Epithelial cell of proximal tubule (primary cell): ENCODE data around the gene SOX18. TPM values are rescaled to one million over a fixed set of nuclear protein-coding genes. Genes with fewer than 3 reads are reported as not detected.
"Not testable (repeated sequence)": the region's sequence is repeated elsewhere in the genome, so short reads cannot be mapped to it uniquely, and the experiment has no call there.

Experiments used
- DNase-seq: peaks from one replicate; pipeline ENCODE4 v3.0.0-alpha.2; 2011; ENCODE audit warnings: low read depth
- H3K4me3 ChIP-seq: 2 replicates; pipeline ENCODE4 v1.5.1; 2011; ENCODE audit warnings: low read depth, mild to moderate bottlenecking, low read length
- CTCF ChIP-seq: conservative IDR thresholded peaks from 2 replicates; pipeline ENCODE4 v1.5.1; 2012; ENCODE audit warnings: low read depth, mild to moderate bottlenecking, low read length
- total RNA-seq: library from RNA; depleted of rRNA; stranded (reverse); fragments of >200 nt; gene quantifications from 2 replicates; pipeline ENCODE4 v1.2.3, GENCODE V29; 2015

SOX18 gene
- total RNA-seq, 1 donor from 2014 or later, result not detected

- no peak overlapping the region for H3K4me3 ChIP-seq
- TF ChIP-seq CTCF, result no peak
Observed at GRCh38 chr20:64092258-64093012, 43.0 kb upstream of the SOX18 start.

DNA sequence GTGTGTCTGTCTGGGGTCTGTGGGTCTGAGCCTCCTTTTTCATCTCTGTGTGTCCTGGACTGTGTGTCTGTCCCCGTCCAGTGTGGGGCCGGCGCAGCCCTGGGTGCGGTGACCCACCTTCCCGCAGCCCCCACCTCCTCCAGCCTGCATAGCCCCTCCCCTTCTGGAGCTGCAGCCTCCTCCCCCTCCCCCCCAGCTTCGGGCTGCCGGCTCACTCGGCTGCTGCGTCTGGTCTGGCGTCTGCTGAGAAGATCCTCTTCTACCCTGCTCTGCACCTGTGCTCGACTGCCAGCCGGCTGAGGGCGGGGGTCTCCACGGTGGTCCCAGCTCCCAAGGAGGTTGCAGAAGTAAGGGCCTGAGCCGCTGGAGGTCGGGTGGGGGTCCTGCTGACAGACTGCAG, 42.3 kb upstream of the SOX18 start:
- DNase-seq, result no peak
- TF ChIP-seq CTCF, result no peak
- no peak overlapping the region for H3K4me3 ChIP-seq

More at GRCh38 chr20:64092258-64093012, 43.0 kb upstream of the SOX18 start:
- no peak for DNase-seq

DNA sequence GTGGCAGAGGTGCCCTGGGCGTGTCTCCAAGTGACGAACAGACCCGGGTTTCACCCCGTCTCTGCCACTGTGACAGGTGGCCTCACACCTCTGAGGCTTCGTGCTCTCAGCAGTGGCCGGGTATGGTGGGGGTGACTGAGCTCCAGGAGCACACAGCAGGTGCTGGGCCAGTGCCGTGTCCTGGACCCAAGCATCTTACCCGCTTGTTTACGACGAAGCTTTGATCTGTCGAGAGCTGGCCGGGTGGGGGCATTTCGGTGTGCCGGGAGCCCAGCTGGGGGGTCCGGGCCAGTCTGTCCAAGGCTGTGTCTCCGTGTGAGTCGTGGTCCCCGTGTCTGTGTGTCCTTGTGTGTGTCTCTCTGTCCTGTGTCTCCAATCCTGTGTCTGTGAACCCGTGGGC, 41.9 kb upstream of the SOX18 start:
- DNase-seq, result no peak
- H3K4me3 ChIP-seq, result no peak overlapping the region
- no peak for TF ChIP-seq CTCF

GRCh38 chr20:64090165-64090564, 40.7 kb upstream of the SOX18 start:
- no peak overlapping the region for H3K4me3 ChIP-seq
- DNase-seq, result no peak
- no peak for TF ChIP-seq CTCF

DNA sequence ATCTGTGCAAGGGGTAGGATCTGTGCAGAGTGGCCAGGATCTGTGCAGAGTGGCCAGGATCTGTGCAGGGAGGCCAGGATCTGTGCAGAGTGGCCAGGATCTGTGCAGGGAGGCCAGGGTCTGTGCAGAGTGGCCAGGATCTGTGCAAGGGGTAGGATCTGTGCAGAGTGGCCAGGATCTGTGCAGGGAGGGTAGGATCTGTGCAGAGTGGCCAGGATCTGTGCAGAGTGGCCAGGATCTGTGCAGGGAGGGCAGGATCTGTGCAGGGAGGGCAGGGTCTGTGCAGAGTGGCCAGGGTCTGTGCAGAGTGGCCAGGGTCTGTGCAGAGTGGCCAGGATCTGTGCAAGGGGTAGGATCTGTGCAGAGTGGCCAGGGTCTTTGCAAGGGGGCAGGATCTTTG, 39.1 kb upstream of the SOX18 start:
- H3K4me3 ChIP-seq, DNase-seq: not testable (repeated sequence)

DNA sequence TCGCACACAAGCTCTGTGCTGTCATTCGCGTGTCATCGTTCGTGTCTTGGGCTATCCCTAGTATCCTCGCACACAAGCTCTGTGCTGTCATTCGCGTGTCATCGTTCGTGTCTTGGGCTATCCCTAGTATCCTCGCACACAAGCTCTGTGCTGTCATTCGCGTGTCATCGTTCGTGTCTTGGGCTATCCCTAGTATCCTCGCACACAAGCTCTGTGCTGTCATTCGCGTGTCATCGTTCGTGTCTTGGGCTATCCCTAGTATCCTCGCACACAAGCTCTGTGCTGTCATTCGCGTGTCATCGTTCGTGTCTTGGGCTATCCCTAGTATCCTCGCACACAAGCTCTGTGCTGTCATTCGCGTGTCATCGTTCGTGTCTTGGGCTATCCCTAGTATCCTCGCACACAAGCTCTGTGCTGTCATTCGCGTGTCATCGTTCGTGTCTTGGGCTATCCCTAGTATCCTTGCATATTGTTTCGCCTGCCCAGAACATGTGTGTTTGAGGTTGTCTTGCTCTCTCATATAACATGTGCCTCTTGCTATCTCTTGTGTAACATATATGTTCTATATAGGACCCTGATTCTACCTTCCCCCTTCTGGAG, 37.9 kb upstream of the SOX18 start:
- not testable (repeated sequence) for DNase-seq, H3K4me3 ChIP-seq

- TF ChIP-seq CTCF, result no peak
- no peak for DNase-seq
- H3K4me3 ChIP-seq, result no peak overlapping the region
Observed at GRCh38 chr20:64086801-64087200, 37.4 kb upstream of the SOX18 start.

DNA sequence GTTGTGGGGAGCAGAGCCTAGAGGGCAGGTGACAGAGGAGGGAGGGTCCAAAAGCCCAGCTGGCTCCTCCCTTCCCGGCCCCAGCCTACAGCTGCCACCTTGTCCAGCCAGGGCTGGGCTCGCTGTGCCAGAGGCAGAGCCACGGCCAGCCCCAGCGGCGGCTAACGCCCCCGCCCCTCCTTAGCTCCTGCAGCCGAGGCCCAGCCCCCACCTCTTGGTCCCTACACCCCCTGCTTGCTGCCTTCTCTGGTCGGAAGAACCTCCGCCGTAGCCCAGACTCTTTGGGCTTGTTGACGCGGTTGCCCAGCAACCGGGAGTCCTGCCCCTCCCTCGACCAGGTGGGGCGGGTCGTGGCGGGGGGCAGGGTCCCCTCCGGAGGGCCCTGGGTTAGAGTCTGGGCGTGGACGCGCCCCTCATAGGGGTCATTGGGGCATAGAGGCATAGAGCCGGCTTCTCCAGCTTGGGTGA, 35.3 kb upstream of the SOX18 start:
- no peak for TF ChIP-seq CTCF
- no peak for DNase-seq
- H3K4me3 ChIP-seq, result no peak overlapping the region
